ENCODE measurements around the gene THSD7A. TPM values are rescaled to one million over a fixed set of nuclear protein-coding genes. Genes with fewer than 3 reads are reported as not detected.
A peak's percentile ranks its signal among the peaks of the same experiment; 100 is the strongest.

Gene THSD7A
- total and polyA plus RNA-seq, 2 donors from 2014 or later: 5.1 to 24.3 TPM

DNA sequence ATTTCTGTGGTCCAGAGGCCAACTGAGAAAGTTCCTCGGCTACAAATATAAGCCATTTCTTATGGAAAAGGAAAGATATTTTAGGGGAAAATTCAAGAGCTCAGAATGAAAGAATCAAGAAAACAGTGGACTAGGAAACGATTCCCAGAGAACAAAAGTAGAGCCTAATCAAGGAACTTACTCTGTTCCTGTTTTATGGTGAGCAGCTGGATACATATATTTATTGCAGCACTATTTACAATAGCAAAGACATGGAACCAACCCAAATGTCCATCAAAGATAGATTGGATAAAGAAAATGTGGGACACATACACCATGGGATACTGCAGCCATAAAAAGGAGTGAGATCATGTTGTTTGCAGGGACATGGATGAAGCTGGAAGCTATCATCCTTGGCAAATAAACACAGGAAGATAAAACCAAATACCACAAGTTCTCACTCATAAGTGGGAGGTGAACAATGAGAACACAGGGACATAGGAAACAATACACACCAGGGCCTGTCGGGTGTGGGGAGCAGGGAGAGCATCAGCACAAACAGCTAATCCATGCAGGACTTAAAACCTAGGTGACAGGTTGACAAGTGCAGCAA lies 298.7 kb downstream of the THSD7A start:
- Histone ChIP-seq H3K4me3 (ENCODE audit: low read length in 3 of 3) (no peak overlapping the region), H3K36me3 (ENCODE audit: control insufficient read depth in 2 of 3, insufficient read depth in 3 of 3, low read length in 3 of 3) (no peaks in the 10 kb centered on the region), H3K9ac (ENCODE audit: low read length in 3 of 3) (no peak overlapping the region), H3K9me3 (ENCODE audit: control insufficient read depth in 2 of 3, insufficient read depth in 1 of 3, low read length in 3 of 3) (no peaks in the 10 kb centered on the region), H3K27ac (ENCODE audit: low read depth in 2 of 2, low read length in 2 of 2) (no peak overlapping the region), H3K27me3 (ENCODE audit: control insufficient read depth, insufficient read depth, low read length) (no peaks in the 10 kb centered on the region), H3K4me1 (ENCODE audit: control insufficient read depth in 2 of 3, insufficient read depth in 2 of 3, low read depth in 1 of 3, low read length in 3 of 3) (peaks cover 0 to 10% (median 0%) of the 10 kb centered on the region in 3 donors)
- FAIRE-seq: no peak
- intact Hi-C loops (cut with DNase I): no loop called here
- DNase-seq: peak in 2 of 5 donors; percentile 23 to 32
- TF ChIP-seq CTCF (IDR thresholded peaks at IDR 0.05; ENCODE audit: borderline replicate concordance, extremely low read depth, insufficient read depth): no peak

GRCh38 chr7:11529382-11529781 lies 302.6 kb downstream of the THSD7A start:
- TF ChIP-seq CTCF (IDR thresholded peaks at IDR 0.05; ENCODE audit: borderline replicate concordance, extremely low read depth, insufficient read depth): no peak
- Histone ChIP-seq H3K4me1 (ENCODE audit: control insufficient read depth in 2 of 3, insufficient read depth in 2 of 3, low read depth in 1 of 3, low read length in 3 of 3) (peaks cover 0 to 10% (median 0%) of the 10 kb centered on the region in 3 donors), H3K9me3 (ENCODE audit: control insufficient read depth in 2 of 3, insufficient read depth in 1 of 3, low read length in 3 of 3) (no peaks in the 10 kb centered on the region), H3K4me3 (ENCODE audit: low read length in 3 of 3) (no peak overlapping the region), H3K27ac (ENCODE audit: low read depth in 2 of 2, low read length in 2 of 2) (no peak overlapping the region), H3K36me3 (ENCODE audit: control insufficient read depth in 2 of 3, insufficient read depth in 3 of 3, low read length in 3 of 3) (no peaks in the 10 kb centered on the region), H3K9ac (ENCODE audit: low read length in 3 of 3) (no peak overlapping the region), H3K27me3 (ENCODE audit: control insufficient read depth, insufficient read depth, low read length) (no peaks in the 10 kb centered on the region)
- intact Hi-C loops (cut with DNase I): no loop called here
- FAIRE-seq (no peak), DNase-seq (no peak)

DNA sequence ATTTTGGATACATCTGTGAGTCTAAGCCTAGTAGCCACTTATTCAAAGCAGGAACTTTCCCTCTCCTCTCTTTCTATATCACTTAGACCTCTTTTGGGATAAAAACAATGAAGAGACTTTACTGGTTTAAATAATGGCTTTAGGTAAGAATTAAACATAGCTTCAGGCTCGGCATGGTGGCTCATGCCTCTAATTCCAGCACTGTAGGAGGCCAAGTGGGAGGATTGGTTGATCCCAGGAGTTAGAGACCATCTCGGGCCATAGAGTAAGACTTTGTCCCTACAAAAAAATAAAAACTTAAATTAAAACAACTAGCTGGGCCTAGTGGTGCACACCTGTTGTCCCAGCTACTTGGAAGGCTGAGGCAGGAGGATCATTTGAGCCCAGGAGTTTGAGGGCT lies 304.3 kb downstream of the THSD7A start:
- no peak for FAIRE-seq
- no peak for TF ChIP-seq CTCF (IDR thresholded peaks at IDR 0.05; ENCODE audit: borderline replicate concordance, extremely low read depth, insufficient read depth)
- Histone ChIP-seq H3K9ac (ENCODE audit: low read length in 3 of 3) (no peak overlapping the region), H3K4me3 (ENCODE audit: low read length in 3 of 3) (no peak overlapping the region), H3K36me3 (ENCODE audit: control insufficient read depth in 2 of 3, insufficient read depth in 3 of 3, low read length in 3 of 3) (no peaks in the 10 kb centered on the region), H3K27me3 (ENCODE audit: control insufficient read depth, insufficient read depth, low read length) (no peaks in the 10 kb centered on the region), H3K9me3 (ENCODE audit: control insufficient read depth in 2 of 3, insufficient read depth in 1 of 3, low read length in 3 of 3) (no peaks in the 10 kb centered on the region), H3K4me1 (ENCODE audit: control insufficient read depth in 2 of 3, insufficient read depth in 2 of 3, low read depth in 1 of 3, low read length in 3 of 3) (peaks cover 0 to 3% (median 0%) of the 10 kb centered on the region in 3 donors), H3K27ac (ENCODE audit: low read depth in 2 of 2, low read length in 2 of 2) (no peak overlapping the region)
- no peak for DNase-seq
- intact Hi-C loops (cut with DNase I): no loop called here
